Right forelimb (tissue), 1 donor: ENCODE measurements around the gene CCKAR.
"Not testable (repeated sequence)": the region's sequence is repeated elsewhere in the genome, so short reads cannot be mapped to it uniquely, and the experiment has no call there.

Source experiments
- DNase-seq: peaks from one replicate; pipeline ENCODE4 v3.0.0-alpha.2; 2018

Gene CCKAR, protein sequence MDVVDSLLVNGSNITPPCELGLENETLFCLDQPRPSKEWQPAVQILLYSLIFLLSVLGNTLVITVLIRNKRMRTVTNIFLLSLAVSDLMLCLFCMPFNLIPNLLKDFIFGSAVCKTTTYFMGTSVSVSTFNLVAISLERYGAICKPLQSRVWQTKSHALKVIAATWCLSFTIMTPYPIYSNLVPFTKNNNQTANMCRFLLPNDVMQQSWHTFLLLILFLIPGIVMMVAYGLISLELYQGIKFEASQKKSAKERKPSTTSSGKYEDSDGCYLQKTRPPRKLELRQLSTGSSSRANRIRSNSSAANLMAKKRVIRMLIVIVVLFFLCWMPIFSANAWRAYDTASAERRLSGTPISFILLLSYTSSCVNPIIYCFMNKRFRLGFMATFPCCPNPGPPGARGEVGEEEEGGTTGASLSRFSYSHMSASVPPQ

GRCh38 chr4:26490111-26490959 is at the start of gene CCKAR:
TSS of gene CCKAR (minus strand) at chr4:26490484. CDS start at chr4:26490267, 217 bp downstream.
- DNase-seq, result no peak

DNA sequence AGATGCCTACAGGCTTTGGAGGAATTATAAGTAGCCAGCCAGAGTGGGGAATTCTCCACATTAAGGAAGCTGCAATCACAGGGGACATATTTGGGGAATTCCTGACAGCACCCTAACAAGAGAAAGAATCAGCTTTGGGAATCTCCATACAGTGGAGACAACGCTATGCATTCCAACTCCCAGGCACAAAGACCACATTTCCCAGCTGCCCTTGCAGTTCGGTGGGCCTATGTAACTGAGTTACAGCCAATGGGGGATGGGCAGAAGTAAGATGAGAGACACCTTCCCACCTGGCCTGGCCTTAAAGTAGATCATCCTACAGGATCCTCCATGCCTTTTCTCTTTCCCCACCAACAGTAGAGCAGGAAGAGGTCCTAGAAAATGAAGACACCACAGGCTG is 43.4 kb upstream of the CCKAR start:
- no peak for DNase-seq

GRCh38 chr4:26531491-26532116 is 41.3 kb upstream of the CCKAR start:
- DNase-seq, result no peak

- no peak for DNase-seq
Measured at GRCh38 chr4:26530099-26530498, 39.8 kb upstream of the CCKAR start.

DNA sequence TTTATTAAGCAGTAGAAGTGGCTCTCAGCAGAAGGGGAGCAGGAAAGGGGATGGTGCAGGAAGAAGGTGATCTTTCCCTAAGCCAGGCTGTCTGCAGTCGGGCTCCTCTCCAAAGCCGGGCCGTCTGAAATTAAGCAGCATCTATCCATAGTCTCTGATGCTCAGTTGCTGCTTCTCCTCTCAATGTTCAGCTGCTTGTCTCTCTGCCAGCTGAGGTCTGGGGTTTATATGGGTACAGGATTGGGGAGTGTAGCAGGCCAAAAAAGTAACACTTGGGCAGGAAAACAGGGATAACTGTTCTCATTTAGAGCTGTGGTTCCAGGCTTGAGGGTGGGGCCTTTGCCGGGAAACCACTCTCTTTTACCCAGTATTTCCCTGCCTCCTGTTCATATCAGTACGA is 39.2 kb upstream of the CCKAR start:
- DNase-seq, result no peak

GRCh38 chr4:26525771-26526150 is 35.5 kb upstream of the CCKAR start:
- no peak for DNase-seq

DNA sequence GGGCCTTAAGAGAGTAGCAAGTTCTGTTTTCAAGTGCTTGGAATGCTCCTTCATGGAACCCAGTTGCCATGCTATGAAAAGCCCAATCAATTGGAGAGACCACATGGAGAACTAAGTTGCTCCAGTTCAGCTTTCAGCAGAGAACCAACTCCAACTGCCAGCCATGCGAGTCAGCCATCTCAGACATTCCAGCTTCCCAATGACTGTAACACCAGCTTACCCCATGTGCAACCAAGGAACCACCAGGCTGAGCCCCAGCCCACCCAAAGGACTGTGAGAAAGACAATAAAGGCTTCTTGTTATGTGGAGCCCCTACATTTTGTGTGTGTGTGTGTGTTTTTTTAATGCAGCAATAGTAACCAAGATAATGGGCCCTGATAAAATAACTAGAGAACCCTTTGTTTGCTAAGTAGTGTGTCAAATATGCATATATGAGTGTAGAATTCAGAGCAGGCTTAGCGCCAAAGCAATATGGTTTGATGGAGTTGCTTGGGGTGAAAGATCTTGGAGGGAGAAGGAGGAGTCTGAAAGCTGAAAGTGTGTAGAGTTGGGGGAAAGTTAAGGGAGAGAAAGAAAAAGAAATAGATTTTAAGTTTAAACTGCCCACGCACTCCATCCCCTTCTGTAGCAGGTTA is 35.0 kb upstream of the CCKAR start:
- DNase-seq, result no peak

- no peak for DNase-seq
Measured at GRCh38 chr4:26524011-26524410, 33.7 kb upstream of the CCKAR start.

DNA sequence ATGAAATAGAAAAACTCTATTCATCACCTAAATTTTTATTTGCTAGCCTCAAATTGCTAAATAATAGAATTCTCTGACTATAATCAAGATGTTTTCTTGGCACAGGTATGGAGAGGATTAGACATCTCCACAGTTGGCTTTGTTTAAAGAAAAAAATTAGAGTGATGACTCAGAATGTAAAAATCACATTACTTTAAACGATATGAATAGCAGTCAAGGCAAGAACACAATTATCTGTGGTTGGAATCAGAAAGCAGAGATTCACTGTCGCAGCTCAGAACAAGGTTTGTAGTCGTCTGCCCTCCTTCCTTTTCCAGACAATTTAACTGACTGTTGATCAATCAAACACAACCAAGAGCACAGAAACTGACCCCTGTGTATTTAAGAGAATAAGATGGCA is 32.2 kb upstream of the CCKAR start:
- DNase-seq, result no peak

DNA sequence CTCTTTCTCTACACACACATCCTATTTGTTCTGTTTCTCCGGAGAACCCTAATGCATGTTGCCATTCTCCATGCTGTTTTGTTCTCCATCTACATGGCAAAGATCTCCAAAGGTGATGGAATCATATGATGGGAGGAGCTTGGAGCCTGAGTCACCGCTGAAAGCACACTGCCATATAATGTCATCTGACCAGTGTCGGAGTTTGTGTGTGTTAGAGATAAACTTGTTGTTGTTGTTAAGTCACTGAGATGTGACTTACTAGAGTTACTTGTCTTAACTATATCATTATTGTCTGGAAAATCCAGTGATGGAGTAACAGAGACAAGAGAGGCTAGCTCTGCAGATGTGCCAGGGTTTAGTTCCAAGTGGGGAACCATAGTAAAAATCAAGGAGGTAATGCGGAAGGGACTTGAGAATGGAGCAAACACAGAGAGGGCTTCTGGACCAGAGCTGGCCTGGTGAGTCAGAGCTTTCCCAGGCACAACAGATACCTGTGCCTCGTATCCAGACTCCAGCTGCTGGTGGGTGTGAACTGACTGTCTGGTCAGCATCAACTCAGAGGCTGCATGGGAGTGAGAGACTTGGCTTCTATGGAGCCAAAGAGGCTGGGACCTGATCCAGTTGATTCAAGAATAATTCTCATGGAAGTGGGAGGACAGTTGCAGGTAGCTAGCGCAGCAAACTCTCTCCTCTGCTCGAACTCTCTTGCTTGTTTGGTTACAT is 30.6 kb upstream of the CCKAR start:
- no peak for DNase-seq

DNA sequence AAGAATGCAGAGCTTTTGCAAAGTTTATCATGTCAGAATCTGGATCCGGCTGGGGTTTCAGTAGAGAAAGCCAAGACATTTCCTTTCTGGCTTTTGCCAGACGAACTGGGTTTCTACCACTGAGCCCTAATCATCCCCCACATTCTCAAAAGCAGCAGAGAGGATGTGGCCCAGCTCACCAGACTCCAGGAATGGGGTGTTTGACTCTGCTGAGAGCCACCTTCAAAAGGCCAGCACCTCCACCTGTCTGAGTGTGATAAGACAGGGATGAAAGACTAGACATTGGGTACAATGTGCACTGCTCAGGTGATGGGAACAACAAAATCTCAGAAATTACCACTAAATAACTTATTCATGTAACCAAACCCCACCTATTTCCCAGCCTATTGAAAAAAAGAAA is 25.7 kb upstream of the CCKAR start:
- no peak for DNase-seq

DNA sequence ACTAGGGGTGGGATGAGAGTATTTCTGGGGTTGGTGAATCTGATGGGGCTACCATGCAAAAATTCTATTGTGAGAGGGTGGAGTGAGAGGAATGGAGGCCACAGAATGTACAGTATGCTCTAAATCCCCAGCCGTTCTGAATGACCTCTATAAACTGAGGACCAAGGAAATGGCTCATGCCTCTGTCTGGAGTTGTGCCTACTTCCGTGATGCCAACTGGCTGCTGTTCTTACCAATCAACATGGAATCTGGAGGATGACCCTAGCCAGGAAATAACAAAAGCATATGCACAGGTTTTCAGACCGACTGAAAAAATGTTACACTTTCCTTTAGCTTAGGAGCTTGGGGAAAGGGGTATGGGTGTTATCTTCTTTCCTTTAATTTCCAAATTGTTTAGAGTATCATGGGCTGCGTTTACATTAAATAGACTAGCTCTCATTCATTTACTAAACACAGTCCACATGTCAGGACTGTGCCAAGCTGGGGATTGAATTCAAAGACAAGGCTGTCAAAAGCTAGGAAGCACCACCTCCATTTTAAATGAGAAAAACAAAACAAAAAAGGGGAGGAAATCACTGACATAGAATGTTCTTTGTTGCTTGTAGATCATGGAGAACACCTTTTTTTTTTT is 20.2 kb upstream of the CCKAR start:
- DNase-seq, result no peak

- DNase-seq, result no peak
Measured at GRCh38 chr4:26509681-26510333, 19.5 kb upstream of the CCKAR start.

- no peak for DNase-seq
Measured at GRCh38 chr4:26507286-26507685, 17.0 kb upstream of the CCKAR start.

DNA sequence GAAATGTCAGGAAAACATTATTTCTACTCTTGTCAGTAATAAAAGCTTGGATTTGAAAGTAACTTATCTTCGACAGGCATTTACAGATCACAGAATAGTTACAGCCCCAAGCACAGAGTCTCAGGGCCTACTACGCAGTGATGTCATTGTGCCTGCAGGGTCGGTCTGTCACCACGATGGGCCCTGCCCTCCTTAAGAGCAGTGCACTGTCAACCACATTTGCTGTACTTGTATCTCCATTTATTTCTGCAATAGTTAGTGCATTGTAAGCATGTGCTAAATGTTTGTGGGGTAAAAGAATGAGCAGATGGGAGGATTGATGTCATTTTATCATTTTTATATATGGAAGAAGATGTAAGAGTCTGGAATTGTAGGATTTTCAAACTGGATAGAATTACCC is 13.6 kb upstream of the CCKAR start:
- no peak for DNase-seq

DNA sequence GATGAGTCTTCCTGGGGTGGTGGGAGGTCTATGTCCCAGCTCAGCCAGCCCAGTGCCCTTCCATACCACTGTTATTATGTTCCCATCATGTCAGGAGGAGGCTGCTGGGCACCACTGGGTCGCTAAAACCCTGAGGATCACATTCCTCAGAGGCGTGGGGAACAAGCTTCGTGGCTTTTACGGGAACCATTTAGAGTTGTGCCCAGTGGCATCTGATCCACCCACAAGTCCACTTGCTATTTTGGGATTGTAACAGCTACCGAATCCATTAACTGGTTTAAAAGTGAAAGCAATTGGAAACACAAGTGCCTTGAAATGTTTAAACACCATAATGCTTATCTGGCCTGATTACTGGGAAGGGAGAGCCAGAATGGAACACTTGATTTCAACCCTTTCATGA is 13.1 kb upstream of the CCKAR start:
- no peak for DNase-seq

DNA sequence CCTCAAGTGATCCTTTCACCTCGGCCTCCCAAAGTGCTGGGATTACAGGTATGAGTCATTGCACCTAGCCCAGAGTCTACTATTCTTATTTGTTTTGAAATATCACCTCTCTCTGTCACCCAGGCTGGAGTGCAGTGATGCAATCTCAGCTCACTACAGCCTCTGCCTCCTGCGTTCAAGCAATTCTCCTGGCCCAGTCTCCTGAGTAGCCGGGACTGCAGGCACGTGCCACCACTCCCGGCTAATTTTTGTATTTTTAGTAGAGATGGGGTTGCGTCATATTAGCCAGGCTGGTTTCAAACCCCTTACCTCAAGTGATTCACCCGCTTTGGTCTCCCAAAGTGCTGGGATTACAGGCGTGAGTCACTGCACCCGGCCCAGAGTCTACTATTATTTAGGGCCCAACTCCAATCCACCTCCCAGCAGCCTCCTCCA is 10.3 kb upstream of the CCKAR start:
- not testable (repeated sequence) for DNase-seq

- DNase-seq, result no peak
Measured at GRCh38 chr4:26496207-26496783, 6.0 kb upstream of the CCKAR start.

DNA sequence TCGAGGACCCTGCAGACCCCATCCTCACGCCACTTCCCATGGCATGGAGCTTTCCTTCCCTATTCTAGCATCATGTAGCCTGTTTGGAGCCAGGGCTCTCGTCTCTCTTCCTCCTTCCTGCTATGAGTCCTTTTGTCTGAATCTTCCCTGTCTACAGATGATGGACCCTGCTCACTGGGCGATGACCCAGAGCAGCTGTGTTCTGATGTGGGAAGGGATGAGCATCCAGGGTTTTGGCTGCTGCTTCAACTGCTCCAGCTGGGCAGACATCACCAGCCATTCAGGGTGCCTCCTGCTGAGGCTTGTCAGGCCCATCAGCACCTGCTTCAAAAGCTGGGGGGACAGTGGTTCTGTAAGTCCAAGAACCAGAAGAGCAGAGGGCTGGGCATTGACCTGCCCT is 3.2 kb upstream of the CCKAR start:
- no peak for DNase-seq

DNA sequence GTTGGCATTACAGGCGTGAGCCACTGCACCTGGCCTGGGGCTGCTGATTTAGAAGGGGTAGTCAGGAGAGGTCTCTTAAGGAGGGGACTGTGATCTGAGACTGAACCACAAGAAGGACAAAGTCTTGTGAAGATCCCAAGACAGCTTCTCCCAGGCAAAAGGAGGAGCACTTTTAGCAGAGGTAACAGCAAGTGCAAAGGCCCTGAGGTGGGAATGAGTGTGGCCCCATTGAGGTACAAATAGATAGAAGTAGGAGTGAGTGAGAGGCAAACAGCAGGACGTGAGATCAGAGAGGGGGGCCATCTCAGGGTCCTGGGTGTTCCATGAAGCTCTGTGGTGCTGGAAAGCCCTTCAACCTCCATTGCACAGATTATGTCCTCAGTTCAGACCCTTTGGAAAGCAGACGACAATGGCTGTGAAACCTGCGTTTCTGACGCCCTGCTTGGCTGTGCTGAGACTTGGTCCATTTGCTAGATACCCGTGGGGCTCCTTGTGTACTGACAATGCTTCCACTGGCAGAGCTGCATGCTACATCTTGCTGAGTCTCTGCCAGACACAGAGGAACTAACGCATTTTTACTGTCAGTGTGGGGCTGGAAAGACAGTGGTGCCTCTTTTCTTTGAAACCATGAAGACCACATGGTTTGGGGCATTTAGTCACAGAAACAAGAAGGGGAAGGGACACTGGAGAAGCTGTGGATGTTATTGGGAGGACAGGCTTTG is 1.3 kb upstream of the CCKAR start:
- no peak for DNase-seq
